Measurements from ENCODE around the gene CCL17.

CCL17 gene

DNA sequence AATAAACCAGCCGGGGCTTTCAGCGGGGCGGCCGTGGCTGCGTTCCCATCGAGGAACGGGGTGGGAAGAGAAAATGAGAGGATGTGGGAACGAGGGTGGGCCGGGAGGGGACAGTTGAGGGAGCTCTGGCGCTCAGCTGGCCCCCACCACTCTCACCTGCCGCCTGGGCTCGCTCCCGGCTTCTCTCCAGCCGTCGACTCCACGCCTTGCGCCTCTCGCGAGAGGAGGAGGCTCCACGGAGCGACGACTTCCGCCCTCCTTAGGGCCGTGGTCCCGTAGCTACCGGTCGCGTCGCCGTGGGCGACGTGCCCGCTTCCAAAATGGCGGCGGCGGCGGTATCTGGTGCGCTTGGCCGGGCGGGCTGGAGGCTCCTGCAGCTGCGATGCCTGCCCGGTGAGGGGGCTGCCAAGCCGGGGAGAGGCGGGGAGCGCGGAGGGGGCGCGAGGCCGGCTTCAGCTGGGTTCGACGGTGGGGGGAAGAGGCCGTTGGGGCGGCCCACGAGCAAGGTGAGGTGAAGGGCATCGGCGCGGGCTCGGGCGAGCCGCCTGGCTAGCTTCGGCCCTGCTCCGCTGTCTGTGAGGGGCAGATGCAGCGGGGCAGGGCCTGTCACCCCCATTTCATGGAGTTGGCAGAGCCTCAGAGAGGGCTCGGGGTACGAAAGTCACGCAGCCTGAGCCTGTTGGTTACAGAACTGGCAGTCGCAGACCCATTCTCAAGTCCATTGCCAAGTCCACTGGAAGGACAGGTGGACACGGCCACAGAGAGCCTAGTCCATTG lies 42.8 kb downstream of the CCL17 start, which contains the start of the genes CIAPIN1 and COQ9 (continued):
- peak; percentile 26; the same call in 1 of the 2 replicates for TF ChIP-seq ZBTB8A (tag by site-specific recombination; IDR thresholded peaks at IDR 0.05)
- peak; percentile 78 for TF ChIP-seq KLF16 (tag by site-specific recombination; IDR thresholded peaks at IDR 0.05)
- TF ChIP-seq ZNF792 (tag by site-specific recombination; IDR thresholded peaks at IDR 0.05) = no peak
- TF ChIP-seq, protein P1, sequence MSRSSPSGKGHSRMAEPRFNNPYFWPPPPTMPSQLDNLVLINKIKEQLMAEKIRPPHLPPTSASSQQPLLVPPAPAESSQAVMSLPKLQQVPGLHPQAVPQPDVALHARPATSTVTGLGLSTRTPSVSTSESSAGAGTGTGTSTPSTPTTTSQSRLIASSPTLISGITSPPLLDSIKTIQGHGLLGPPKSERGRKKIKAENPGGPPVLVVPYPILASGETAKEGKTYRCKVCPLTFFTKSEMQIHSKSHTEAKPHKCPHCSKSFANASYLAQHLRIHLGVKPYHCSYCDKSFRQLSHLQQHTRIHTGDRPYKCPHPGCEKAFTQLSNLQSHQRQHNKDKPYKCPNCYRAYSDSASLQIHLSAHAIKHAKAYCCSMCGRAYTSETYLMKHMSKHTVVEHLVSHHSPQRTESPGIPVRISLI (tag by site-specific recombination; IDR thresholded peaks at IDR 0.05) = no peak
- TF ChIP-seq ZNF596 (tag by site-specific recombination; IDR thresholded peaks at IDR 0.05) = peak; percentile 27; the same call in 1 of the 2 replicates
- TF ChIP-seq, protein P2, sequence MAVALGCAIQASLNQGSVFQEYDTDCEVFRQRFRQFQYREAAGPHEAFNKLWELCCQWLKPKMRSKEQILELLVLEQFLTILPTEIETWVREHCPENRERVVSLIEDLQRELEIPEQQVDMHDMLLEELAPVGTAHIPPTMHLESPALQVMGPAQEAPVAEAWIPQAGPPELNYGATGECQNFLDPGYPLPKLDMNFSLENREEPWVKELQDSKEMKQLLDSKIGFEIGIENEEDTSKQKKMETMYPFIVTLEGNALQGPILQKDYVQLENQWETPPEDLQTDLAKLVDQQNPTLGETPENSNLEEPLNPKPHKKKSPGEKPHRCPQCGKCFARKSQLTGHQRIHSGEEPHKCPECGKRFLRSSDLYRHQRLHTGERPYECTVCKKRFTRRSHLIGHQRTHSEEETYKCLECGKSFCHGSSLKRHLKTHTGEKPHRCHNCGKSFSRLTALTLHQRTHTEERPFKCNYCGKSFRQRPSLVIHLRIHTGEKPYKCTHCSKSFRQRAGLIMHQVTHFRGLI (tag by site-specific recombination; IDR thresholded peaks at IDR 0.05) = peak; percentile 58; the same call in 1 of the 2 replicates
- no peak for TF ChIP-seq ZNF140 (tag by site-specific recombination; IDR thresholded peaks at IDR 0.05)
- TF ChIP-seq YY2 (tag by site-specific recombination; IDR thresholded peaks at IDR 0.05) = peak; percentile 92
- peak; percentile 83 for TF ChIP-seq ZNF76 (tag by site-specific recombination; IDR thresholded peaks at IDR 0.05; ENCODE audit: borderline replicate concordance, low read depth)
- TF ChIP-seq, protein P3, sequence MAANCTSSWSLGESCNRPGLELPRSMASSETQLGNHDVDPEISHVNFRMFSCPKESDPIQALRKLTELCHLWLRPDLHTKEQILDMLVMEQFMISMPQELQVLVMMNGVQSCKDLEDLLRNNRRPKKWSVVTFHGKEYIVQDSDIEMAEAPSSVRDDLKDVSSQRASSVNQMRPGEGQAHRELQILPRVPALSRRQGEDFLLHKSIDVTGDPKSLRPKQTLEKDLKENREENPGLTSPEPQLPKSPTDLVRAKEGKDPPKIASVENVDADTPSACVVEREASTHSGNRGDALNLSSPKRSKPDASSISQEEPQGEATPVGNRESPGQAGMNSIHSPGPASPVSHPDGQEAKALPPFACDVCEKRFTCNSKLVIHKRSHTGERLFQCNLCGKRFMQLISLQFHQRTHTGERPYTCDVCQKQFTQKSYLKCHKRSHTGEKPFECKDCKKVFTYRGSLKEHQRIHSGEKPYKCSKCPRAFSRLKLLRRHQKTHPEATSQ (tag by site-specific recombination; IDR thresholded peaks at IDR 0.05) = peak; percentile 62; the same call in 1 of the 2 replicates
- no peak for TF ChIP-seq ZNF223 (tag by site-specific recombination; IDR thresholded peaks at IDR 0.05)
- 0 out of 2 replicates have a peak, but pooled peaks have one; percentile 14 for TF ChIP-seq ZNF239 (tag by site-specific recombination; IDR thresholded peaks at IDR 0.05)
- TF ChIP-seq ZNF544 (tag by site-specific recombination; IDR thresholded peaks at IDR 0.05) = no peak
- TF ChIP-seq ZNF768 (tag by site-specific recombination; IDR thresholded peaks at IDR 0.05) = no peak
- TF ChIP-seq OSR2 (tag by site-specific recombination; IDR thresholded peaks at IDR 0.05) = peak; percentile 57
- TF ChIP-seq HOXA7 (CRISPR knock-in tag; IDR thresholded peaks at IDR 0.05; ENCODE audit: borderline replicate concordance) = no peak
- TF ChIP-seq, protein P4, sequence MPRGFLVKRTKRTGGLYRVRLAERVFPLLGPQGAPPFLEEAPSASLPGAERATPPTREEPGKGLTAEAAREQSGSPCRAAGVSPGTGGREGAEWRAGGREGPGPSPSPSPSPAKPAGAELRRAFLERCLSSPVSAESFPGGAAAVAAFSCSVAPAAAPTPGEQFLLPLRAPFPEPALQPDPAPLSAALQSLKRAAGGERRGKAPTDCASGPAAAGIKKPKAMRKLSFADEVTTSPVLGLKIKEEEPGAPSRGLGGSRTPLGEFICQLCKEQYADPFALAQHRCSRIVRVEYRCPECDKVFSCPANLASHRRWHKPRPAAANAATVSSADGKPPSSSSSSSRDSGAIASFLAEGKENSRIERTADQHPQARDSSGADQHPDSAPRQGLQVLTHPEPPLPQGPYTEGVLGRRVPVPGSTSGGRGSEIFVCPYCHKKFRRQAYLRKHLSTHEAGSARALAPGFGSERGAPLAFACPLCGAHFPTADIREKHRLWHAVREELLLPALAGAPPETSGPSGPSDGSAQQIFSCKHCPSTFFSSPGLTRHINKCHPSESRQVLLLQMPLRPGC (tag by site-specific recombination; IDR thresholded peaks at IDR 0.05) = no peak
- no peak for TF ChIP-seq GLI4 (tag by site-specific recombination; IDR thresholded peaks at IDR 0.05)
- TF ChIP-seq, protein P5, sequence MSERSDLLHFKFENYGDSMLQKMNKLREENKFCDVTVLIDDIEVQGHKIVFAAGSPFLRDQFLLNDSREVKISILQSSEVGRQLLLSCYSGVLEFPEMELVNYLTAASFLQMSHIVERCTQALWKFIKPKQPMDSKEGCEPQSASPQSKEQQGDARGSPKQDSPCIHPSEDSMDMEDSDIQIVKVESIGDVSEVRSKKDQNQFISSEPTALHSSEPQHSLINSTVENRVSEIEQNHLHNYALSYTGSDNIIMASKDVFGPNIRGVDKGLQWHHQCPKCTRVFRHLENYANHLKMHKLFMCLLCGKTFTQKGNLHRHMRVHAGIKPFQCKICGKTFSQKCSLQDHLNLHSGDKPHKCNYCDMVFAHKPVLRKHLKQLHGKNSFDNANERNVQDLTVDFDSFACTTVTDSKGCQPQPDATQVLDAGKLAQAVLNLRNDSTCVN (tag by site-specific recombination; optimal IDR thresholded peaks at IDR 0.05) = peak; percentile 94
- no peak for TF ChIP-seq HOXD13 (CRISPR knock-in tag; IDR thresholded peaks at IDR 0.05; ENCODE audit: borderline replicate concordance)
- TF ChIP-seq, protein P6, sequence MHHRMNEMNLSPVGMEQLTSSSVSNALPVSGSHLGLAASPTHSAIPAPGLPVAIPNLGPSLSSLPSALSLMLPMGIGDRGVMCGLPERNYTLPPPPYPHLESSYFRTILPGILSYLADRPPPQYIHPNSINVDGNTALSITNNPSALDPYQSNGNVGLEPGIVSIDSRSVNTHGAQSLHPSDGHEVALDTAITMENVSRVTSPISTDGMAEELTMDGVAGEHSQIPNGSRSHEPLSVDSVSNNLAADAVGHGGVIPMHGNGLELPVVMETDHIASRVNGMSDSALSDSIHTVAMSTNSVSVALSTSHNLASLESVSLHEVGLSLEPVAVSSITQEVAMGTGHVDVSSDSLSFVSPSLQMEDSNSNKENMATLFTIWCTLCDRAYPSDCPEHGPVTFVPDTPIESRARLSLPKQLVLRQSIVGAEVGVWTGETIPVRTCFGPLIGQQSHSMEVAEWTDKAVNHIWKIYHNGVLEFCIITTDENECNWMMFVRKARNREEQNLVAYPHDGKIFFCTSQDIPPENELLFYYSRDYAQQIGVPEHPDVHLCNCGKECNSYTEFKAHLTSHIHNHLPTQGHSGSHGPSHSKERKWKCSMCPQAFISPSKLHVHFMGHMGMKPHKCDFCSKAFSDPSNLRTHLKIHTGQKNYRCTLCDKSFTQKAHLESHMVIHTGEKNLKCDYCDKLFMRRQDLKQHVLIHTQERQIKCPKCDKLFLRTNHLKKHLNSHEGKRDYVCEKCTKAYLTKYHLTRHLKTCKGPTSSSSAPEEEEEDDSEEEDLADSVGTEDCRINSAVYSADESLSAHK (tag by site-specific recombination; IDR thresholded peaks at IDR 0.05) = peak; percentile 34; the same call in 1 of the 2 replicates
- TF ChIP-seq ZNF549 (tag by site-specific recombination; IDR thresholded peaks at IDR 0.05) = no peak
